Left renal pelvis (tissue), 4 donors: Measurements from ENCODE around the gene RBM23. TPM values are rescaled to one million over a fixed set of nuclear protein-coding genes. Genes with fewer than 3 reads are reported as not detected.
"Not testable (repeated sequence)": the region's sequence is repeated elsewhere in the genome, so short reads cannot be mapped to it uniquely, and the experiment has no call there.

Experiments
- DNase-seq, 4 donors: peaks; one replicate each; pipeline ENCODE4 v3.0.0-alpha.2; 2013; ENCODE audit warnings: low read depth in 4 of 4, low spot score in 3 of 4
- polyA plus RNA-seq, 4 donors: library from polyadenylated mRNA; unstranded; fragments of 120-200 nt; gene quantifications; one replicate each; pipeline ENCODE4 v1.2.1, GENCODE V29; 2013; ENCODE audit not compliant: insufficient read length in 4 of 4

The RBM23 gene
- polyA plus RNA-seq, 4 donors: 103 to 137 (median 122) TPM

DNA sequence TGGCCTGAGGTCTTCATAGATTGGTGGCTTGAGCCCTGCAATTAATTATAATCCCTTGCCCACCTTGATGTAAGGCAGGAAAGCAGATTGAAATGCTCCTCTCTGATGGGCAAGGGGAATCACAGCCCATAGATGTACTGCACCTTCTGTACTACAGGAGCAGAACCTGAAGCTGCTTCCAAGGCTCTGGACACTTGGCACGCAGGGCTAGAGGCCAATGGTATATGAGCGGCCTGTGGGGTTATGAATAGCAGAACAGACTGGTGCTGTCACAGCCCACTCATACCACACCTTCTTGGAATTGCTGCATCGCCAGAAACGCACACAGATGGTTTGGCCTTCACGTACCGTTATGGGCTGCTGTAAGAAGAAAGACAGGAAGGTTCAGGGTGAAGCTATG is 1.7 kb upstream of the RBM23 start:
- no peak for DNase-seq

DNA sequence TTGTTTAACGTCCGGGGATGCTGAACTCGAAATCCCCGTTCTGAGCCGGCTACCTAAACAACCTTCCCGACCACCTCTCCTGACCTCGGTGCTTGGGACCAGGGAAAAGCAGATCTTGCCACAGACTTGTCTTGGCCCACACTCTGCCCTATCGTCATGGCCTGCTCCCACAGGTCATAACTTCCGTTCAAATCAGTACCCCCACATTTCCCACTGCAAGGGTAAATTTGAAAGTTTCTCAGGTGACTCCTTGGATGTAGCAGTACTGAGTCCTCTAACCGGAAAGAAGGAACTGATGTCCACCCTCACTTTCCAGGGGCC is 612 bp upstream of the RBM23 start:
- no peak for DNase-seq

- no peak for DNase-seq
Observed at GRCh38 chr14:22915886-22916521, 2.9 kb downstream of the RBM23 start.

GRCh38 chr14:22914836-22915235 is 4.1 kb downstream of the RBM23 start:
- not testable (repeated sequence) for DNase-seq

DNA sequence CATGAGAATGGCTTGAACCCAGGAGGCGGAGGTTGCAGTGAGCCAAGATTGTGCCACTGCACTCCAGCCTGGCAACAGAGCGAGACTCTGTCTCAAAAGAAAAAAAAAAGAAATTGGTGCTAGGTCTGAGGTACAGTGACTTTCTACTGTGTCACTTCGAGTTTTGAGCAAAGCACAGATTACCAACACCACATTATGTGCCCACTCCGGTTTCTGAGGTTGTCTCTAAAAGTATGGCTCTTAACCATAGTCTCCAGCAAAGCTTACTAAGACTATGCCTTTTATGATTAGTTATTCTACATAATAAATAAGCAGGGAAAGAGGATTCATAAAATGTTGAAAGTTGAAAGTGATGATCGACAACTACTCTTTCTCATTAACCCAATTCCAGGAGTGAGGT is 8.0 kb downstream of the RBM23 start:
- DNase-seq: no peak

GRCh38 chr14:22908601-22909000 is 10.3 kb downstream of the RBM23 start:
- no peak for DNase-seq

DNA sequence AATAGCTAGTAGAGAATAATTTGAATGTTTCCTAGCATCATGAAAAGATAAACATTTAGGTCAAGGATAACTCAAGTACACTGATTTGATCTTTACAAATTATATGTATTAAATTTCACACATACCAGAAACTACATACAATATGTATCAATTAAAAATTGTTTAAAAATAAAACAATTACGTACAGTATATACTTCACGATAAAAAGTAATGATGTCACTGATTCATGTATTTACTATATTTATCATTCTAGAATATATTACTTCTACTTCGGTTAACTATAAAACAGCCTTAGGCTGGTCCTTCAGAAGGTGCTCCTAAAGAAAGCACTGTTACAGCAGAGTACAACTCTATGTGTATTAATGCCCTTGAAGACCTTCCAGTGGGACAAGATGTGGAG is 11.5 kb downstream of the RBM23 start:
- DNase-seq: no peak

- no peak for DNase-seq
Observed at GRCh38 chr14:22906073-22906472, 12.9 kb downstream of the RBM23 start.

GRCh38 chr14:22905627-22906026 is 13.3 kb downstream of the RBM23 start:
- DNase-seq: no peak

- no peak for DNase-seq
Observed at GRCh38 chr14:22903742-22904087, 15.2 kb downstream of the RBM23 start.

- no peak for DNase-seq
Observed at GRCh38 chr14:22901799-22902198, 17.1 kb downstream of the RBM23 start.

GRCh38 chr14:22900081-22900799 is 18.7 kb downstream of the RBM23 start:
- DNase-seq: peak in 1 of 4 donors; percentile 47

- no peak for DNase-seq
Observed at GRCh38 chr14:22898302-22899090, 20.5 kb downstream of the RBM23 start.

- DNase-seq: no peak
Observed at GRCh38 chr14:22897357-22897756, 21.6 kb downstream of the RBM23 start.

- no peak for DNase-seq
Observed at GRCh38 chr14:22896760-22897159, 22.2 kb downstream of the RBM23 start.

- DNase-seq: no peak
Observed at GRCh38 chr14:22896356-22896755, 22.6 kb downstream of the RBM23 start.

GRCh38 chr14:22895402-22895801 is 23.5 kb downstream of the RBM23 start:
- DNase-seq: no peak

GRCh38 chr14:22893706-22894105 is 25.2 kb downstream of the RBM23 start:
- DNase-seq: no peak

DNA sequence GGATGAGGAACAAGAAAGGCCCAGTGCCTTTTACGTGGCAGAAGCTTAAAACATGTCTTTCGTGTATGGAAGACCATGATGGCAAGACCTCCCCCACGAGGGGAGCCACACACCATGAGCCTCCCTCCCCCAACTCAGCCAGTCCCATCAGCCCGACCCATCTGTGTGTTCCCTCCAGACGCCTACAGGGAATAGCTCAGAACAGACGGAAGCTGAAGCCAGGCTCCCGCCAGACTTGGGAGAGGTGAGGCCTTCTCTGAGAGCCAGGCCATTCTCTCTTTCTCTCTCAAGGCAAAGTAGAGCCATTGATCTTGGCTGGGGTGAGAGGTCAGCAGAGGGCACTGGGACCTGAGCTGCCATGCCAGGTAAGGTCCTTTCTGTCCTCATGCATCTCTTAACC is 26.5 kb downstream of the RBM23 start:
- no peak for DNase-seq

GRCh38 chr14:22890416-22890815 is 28.5 kb downstream of the RBM23 start:
- DNase-seq: no peak

GRCh38 chr14:22888662-22889061 is 30.3 kb downstream of the RBM23 start:
- DNase-seq: no peak

GRCh38 chr14:22887990-22888378 is 31.0 kb downstream of the RBM23 start:
- no peak for DNase-seq
